DOHH2 (cell line): Measurements from ENCODE around the gene S100A10.

Source experiments
- H3F3A ChIP-seq: fragments of 200-600 bp; sonication (generic), shearing (Covaris generic); 2 replicates; pipeline ENCODE4 v1.6.0; 2016; ENCODE audit warnings: antibody characterized with exemption, mild to moderate bottlenecking; ENCODE audit not compliant: control insufficient read depth, insufficient read depth
- H3K27ac ChIP-seq: fragments of 200-600 bp; sonication (generic); 2 replicates; pipeline ENCODE4 v1.5.1; 2014; ENCODE audit warnings: low read depth, mild to moderate bottlenecking, low read length, moderate library complexity
- H3K27me3 ChIP-seq: fragments of 200-600 bp; sonication (generic); 2 replicates; pipeline ENCODE4 v1.6.1; 2014; ENCODE audit warnings: mild to moderate bottlenecking, low read length, mixed read lengths; ENCODE audit not compliant: control insufficient read depth
- H3K36me3 ChIP-seq: fragments of 200-600 bp; sonication (generic); 2 replicates; pipeline ENCODE4 v1.6.1; 2014; ENCODE audit warnings: mild to moderate bottlenecking, low read length, moderate library complexity, mixed read lengths; ENCODE audit not compliant: control insufficient read depth
- H3K4me1 ChIP-seq: fragments of 200-600 bp; sonication (generic); 2 replicates; pipeline ENCODE4 v1.6.1; 2014; ENCODE audit warnings: mild to moderate bottlenecking, low read length, mixed read lengths; ENCODE audit not compliant: control insufficient read depth
- H3K4me2 ChIP-seq: fragments of 200-600 bp; sonication (generic); 2 replicates; pipeline ENCODE4 v1.6.0; 2014; ENCODE audit warnings: mild to moderate bottlenecking, low read length, moderate library complexity
- H3K4me3 ChIP-seq: fragments of 200-600 bp; sonication (generic); 2 replicates; pipeline ENCODE4 v1.5.1; 2014; ENCODE audit warnings: mild to moderate bottlenecking, low read length, mixed read lengths
- H3K79me2 ChIP-seq: fragments of 200-600 bp; sonication (generic); 2 replicates; pipeline ENCODE4 v1.6.1; 2014; ENCODE audit warnings: mild to moderate bottlenecking, low read length, mixed read lengths; ENCODE audit not compliant: control insufficient read depth
- H3K9me2 ChIP-seq: fragments of 200-600 bp; sonication (generic); replicated peaks from 2 replicates; pipeline ENCODE4 v1.6.1; 2014; ENCODE audit warnings: mild to moderate bottlenecking, low read length, mixed read lengths; ENCODE audit not compliant: control insufficient read depth
- H3K9me3 ChIP-seq: fragments of 200-600 bp; sonication (generic); 2 replicates; pipeline ENCODE4 v1.6.1; 2014; ENCODE audit warnings: antibody characterized with exemption, low read length, mixed read lengths; ENCODE audit not compliant: control insufficient read depth, insufficient read depth
- H4K20me1 ChIP-seq: fragments of 200-600 bp; sonication (generic); 2 replicates; pipeline ENCODE4 v1.6.0; 2014; ENCODE audit warnings: low read depth, mild to moderate bottlenecking, antibody characterized with exemption, low read length, moderate library complexity; ENCODE audit not compliant: control insufficient read depth, insufficient read depth
- CTCF ChIP-seq: fragments of 200-600 bp; sonication (generic); IDR thresholded peaks from one replicate; pipeline ENCODE4 v1.5.1; 2014; ENCODE audit warnings: antibody characterized with exemption, mild to moderate bottlenecking, low read depth, low read length; ENCODE audit not compliant: poor library complexity, severe bottlenecking
- EZH2phosphoT487 ChIP-seq: fragments of 200-600 bp; sonication (generic); IDR thresholded peaks from 2 replicates; pipeline ENCODE4 v1.6.1; 2017; ENCODE audit warnings: borderline replicate concordance, mild to moderate bottlenecking, antibody characterized with exemption, low read length, moderate library complexity, mixed read lengths

Gene S100A10

GRCh38 chr1:151964510-151964909 is 29.1 kb downstream of the S100A10 start:
- Histone ChIP-seq H3K36me3 (no peaks in the 10 kb centered on the region), H4K20me1 (no peaks in the 10 kb centered on the region), H3K4me1 (peaks cover 28% of the 10 kb centered on the region), H3F3A (no peaks in the 10 kb centered on the region), H3K9me2 (no peaks in the 10 kb centered on the region), H3K27me3 (no peaks in the 10 kb centered on the region), H3K9me3 (no peaks in the 10 kb centered on the region), H3K4me3 (no peak overlapping the region), H3K27ac (no peak overlapping the region), H3K79me2 (no peaks in the 10 kb centered on the region), H3K4me2 (no peak overlapping the region)
- TF ChIP-seq CTCF (no peak), EZH2phosphoT487 (no peak)

- H3K4me3 ChIP-seq, result no peak overlapping the region
- H3K36me3 ChIP-seq, result no peaks in the 10 kb centered on the region
- peaks cover 15% of the 10 kb centered on the region for H3K4me1 ChIP-seq
- no peaks in the 10 kb centered on the region for H3K9me3 ChIP-seq
- no peaks in the 10 kb centered on the region; the same call in 1 of the 2 replicates for H3F3A ChIP-seq
- H3K79me2 ChIP-seq, result no peaks in the 10 kb centered on the region
- no peak overlapping the region for H3K4me2 ChIP-seq
- no peaks in the 10 kb centered on the region for H3K9me2 ChIP-seq
- no peaks in the 10 kb centered on the region for H4K20me1 ChIP-seq
- no peaks in the 10 kb centered on the region for H3K27me3 ChIP-seq
- no peak for TF ChIP-seq EZH2phosphoT487
- TF ChIP-seq CTCF, result no peak
- H3K27ac ChIP-seq, result no peak overlapping the region
Measured at GRCh38 chr1:151963288-151963687, 30.4 kb downstream of the S100A10 start.

DNA sequence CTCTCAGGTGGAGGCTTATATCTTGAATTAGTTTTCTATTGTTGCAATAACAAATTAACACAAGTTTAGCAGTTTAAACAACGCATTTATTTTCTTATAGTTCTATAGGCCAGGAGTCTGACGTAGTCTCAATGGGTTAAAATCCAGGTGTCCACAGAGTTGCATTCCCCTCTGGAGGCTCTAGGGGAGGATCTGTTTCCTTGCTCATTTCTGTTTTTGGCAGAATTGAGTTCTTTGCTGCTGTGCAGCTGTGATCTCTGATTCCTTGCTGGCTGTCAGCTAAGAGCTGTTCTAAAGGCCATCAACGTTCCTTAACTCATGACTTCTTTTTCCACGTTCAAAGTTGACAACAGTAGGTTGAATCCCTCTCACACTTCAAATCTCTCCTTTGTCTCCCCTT is 31.8 kb downstream of the S100A10 start:
- Histone ChIP-seq H3K4me1 (peaks cover 8% of the 10 kb centered on the region), H3K4me2 (no peak overlapping the region), H3K4me3 (no peak overlapping the region), H3K9me3 (no peaks in the 10 kb centered on the region), H3K79me2 (no peaks in the 10 kb centered on the region), H3K27me3 (no peaks in the 10 kb centered on the region), H3K9me2 (no peaks in the 10 kb centered on the region), H3F3A (peaks cover 2% of the 10 kb centered on the region; the same call in 1 of the 2 replicates), H4K20me1 (no peaks in the 10 kb centered on the region), H3K36me3 (no peaks in the 10 kb centered on the region), H3K27ac (no peak overlapping the region)
- TF ChIP-seq CTCF, result no peak
- TF ChIP-seq EZH2phosphoT487, result no peak
